Muscle layer of colon (tissue), 2 donors: Measurements from ENCODE around the gene CASK.

Experiments used
- H3K27ac ChIP-seq: one replicate; pipeline ENCODE4 v1.7.0; 2013; ENCODE audit warnings: low read depth, mild to moderate bottlenecking, low read length, moderate library complexity
- H3K27me3 ChIP-seq, 2 donors: one replicate each; pipeline ENCODE4 v1.7.0; 2013; ENCODE audit warnings: low read length in 2 of 2, mild to moderate bottlenecking in 2 of 2; ENCODE audit not compliant: insufficient read depth in 2 of 2, control insufficient read depth in 1 of 2
- H3K36me3 ChIP-seq: one replicate; pipeline ENCODE4 v1.7.0; 2013; ENCODE audit warnings: mild to moderate bottlenecking, low read length; ENCODE audit not compliant: insufficient read depth
- H3K4me1 ChIP-seq: one replicate; pipeline ENCODE4 v1.7.0; 2013; ENCODE audit warnings: mild to moderate bottlenecking, low read length; ENCODE audit not compliant: insufficient read depth
- H3K4me3 ChIP-seq, 2 donors: one replicate each; pipeline ENCODE4 v1.7.0; 2013; ENCODE audit warnings: low read length in 2 of 2, low read depth in 1 of 2, mild to moderate bottlenecking in 1 of 2, moderate library complexity in 1 of 2
- H3K9ac ChIP-seq: one replicate; pipeline ENCODE4 v1.7.0; 2013; ENCODE audit warnings: low read length
- H3K9me3 ChIP-seq: one replicate; pipeline ENCODE4 v1.7.0; 2013; ENCODE audit warnings: mild to moderate bottlenecking, low read length
- donor health status: abdominal sarcoma.
- donor health status: Adenocarcinoma of cecum.

CASK gene

GRCh38 chrX:41923211-41923977, at the start of gene CASK:
CASK (minus strand) TSS chrX:41923554; CDS start chrX:41922988, 566 bp downstream.
- Histone ChIP-seq H3K9ac (peak within 1 kb of the TSS; percentile 44), H3K36me3 (no peaks in the 10 kb centered on the region), H3K27ac (peak within 1 kb of the TSS; percentile 86), H3K27me3 (peaks cover 0 to 8% of the 10 kb centered on the region in 2 donors), H3K4me3 (peak within 1 kb of the TSS; percentile 62 to 64), H3K4me1 (no peaks in the 10 kb centered on the region), H3K9me3 (no peaks in the 10 kb centered on the region)

GRCh38 chrX:41971346-41971745, 48.0 kb upstream of the CASK start:
- Histone ChIP-seq H3K4me1 (no peaks in the 10 kb centered on the region), H3K9ac (no peak overlapping the region), H3K27ac (no peak overlapping the region), H3K4me3 (no peak overlapping the region), H3K27me3 (no peaks in the 10 kb centered on the region), H3K36me3 (no peaks in the 10 kb centered on the region), H3K9me3 (no peaks in the 10 kb centered on the region)

DNA sequence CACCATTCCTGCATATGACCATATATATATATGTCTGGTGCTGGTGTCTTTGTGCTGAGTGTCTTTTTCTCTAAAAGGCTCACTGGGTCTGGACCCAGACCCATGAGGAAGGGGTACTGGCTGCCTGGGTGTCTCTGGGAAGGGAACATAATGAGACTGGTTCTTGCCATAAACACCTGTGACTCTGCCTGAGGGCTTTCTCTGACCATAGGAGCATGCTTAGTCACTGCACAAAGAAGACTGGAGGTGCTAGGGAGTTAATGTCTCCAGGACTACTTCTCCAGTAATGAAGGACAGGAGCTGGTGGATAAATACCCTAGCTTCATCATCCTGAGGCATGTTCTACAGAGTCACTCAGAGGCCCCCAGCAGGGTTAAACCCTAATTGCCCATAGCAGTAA, 47.1 kb upstream of the CASK start:
- Histone ChIP-seq H3K9me3 (no peaks in the 10 kb centered on the region), H3K27ac (no peak overlapping the region), H3K4me3 (no peak overlapping the region), H3K4me1 (no peaks in the 10 kb centered on the region), H3K27me3 (no peaks in the 10 kb centered on the region), H3K9ac (no peak overlapping the region), H3K36me3 (no peaks in the 10 kb centered on the region)

GRCh38 chrX:41963348-41963747, 40.0 kb upstream of the CASK start:
- H3K27me3 ChIP-seq, result peaks cover 0 to 4% of the 10 kb centered on the region in 2 donors
- H3K27ac ChIP-seq, result no peak overlapping the region
- H3K36me3 ChIP-seq, result no peaks in the 10 kb centered on the region
- no peak overlapping the region for H3K4me3 ChIP-seq
- no peaks in the 10 kb centered on the region for H3K4me1 ChIP-seq
- H3K9ac ChIP-seq, result no peak overlapping the region
- no peaks in the 10 kb centered on the region for H3K9me3 ChIP-seq

DNA sequence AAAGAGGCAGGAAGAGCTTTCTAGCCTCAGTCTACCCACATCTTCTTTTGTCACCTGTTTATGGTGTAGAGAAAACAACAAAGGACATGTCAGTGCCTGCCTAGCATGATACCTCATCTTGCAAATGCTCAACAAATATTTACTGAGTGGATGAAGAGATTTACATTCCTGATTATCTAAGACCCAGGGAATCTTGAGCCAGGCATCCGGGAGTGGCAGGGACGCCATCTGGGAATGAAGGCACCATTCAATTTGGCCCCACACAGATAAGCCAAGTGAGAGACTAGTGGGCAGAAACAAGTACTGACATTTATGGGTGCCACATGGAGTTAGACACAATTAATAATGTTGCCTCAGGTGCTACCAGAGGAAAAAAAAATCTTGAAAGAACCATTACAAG, 36.8 kb upstream of the CASK start:
- Histone ChIP-seq H3K4me1 (no peaks in the 10 kb centered on the region), H3K27me3 (peaks cover 0 to 4% of the 10 kb centered on the region in 2 donors), H3K4me3 (no peak overlapping the region), H3K9me3 (no peaks in the 10 kb centered on the region), H3K27ac (no peak overlapping the region), H3K36me3 (no peaks in the 10 kb centered on the region), H3K9ac (no peak overlapping the region)

DNA sequence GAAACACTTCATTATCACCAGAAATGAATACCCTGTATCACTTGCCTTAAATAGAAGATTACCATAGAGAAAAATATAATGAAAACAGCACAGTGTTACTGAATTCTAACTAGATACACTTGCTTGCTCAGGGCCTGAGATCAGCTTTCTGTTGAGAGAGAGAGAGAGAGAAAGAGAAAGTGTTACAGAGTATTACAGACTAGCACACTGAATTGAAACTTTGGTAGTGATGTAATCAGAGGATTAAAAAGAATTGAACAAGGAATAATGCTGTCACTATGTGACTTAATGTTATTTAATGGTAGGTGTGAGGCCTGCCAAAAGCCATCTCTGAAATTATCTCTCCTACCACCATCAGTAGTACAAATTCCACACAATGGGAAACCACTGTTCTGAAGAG, 35.5 kb upstream of the CASK start:
- H3K9me3 ChIP-seq, result no peaks in the 10 kb centered on the region
- H3K4me3 ChIP-seq, result no peak overlapping the region
- H3K36me3 ChIP-seq, result no peaks in the 10 kb centered on the region
- no peak overlapping the region for H3K9ac ChIP-seq
- peaks cover 0 to 4% of the 10 kb centered on the region in 2 donors for H3K27me3 ChIP-seq
- no peak overlapping the region for H3K27ac ChIP-seq
- no peaks in the 10 kb centered on the region for H3K4me1 ChIP-seq

- H3K36me3 ChIP-seq, result no peaks in the 10 kb centered on the region
- no peak overlapping the region for H3K4me3 ChIP-seq
- no peak overlapping the region for H3K27ac ChIP-seq
- H3K4me1 ChIP-seq, result no peaks in the 10 kb centered on the region
- no peak overlapping the region for H3K9ac ChIP-seq
- H3K9me3 ChIP-seq, result no peaks in the 10 kb centered on the region
- no peaks in the 10 kb centered on the region for H3K27me3 ChIP-seq
Measured at GRCh38 chrX:41956027-41956426, 32.7 kb upstream of the CASK start.

DNA sequence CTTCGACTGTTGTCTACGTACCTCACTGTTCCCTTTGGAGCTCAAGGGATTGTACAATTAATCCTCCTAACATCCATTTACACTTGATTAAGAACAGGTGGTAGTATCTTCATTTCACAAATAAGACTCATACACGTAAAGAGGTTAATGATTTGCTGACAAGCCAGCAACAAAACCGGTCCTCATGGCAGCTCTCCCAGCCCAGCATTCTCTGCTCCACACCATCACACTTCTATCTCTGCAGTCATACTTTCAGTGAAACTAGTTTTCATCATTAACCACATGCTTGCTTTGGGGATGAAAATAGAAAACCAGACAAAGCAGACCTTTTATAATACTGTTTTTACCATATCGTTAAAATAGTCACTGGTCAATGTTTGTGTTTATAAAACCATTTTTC, 28.7 kb upstream of the CASK start:
- Histone ChIP-seq H3K36me3 (no peaks in the 10 kb centered on the region), H3K4me3 (no peak overlapping the region), H3K9me3 (no peaks in the 10 kb centered on the region), H3K27me3 (no peaks in the 10 kb centered on the region), H3K27ac (no peak overlapping the region), H3K9ac (no peak overlapping the region), H3K4me1 (no peaks in the 10 kb centered on the region)

DNA sequence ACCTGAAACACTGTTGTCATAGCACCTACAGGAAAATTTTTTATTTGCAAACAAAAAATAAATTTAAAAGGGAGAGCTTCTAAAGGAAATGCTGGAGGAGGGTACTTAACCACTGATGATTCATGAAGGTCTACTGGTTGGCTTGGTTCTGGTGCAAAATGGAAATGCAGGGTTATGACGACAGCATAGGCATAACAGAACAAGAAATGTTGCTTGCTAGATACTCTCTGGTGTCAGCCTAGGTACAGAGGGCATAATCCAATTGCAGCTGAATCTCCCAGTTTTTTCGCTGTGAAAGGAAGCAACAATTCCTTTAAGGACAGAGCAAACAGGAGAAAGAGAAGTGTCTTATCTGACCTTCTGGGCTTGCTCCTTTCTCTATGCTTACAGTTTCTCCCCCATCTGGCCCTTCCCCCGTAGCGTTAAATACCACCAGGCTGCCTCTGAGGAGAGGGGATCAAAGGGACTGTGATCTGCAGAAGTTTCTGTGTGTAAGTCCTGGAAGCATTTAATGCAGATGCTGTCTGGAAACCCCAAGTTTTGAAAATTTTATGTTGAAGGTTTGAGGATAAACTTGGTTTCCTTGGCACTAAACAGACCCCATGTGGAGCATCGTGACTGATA, 23.7 kb upstream of the CASK start:
- no peak overlapping the region for H3K27ac ChIP-seq
- H3K4me3 ChIP-seq, result no peak overlapping the region
- no peaks in the 10 kb centered on the region for H3K36me3 ChIP-seq
- no peaks in the 10 kb centered on the region for H3K27me3 ChIP-seq
- H3K4me1 ChIP-seq, result no peaks in the 10 kb centered on the region
- no peak overlapping the region for H3K9ac ChIP-seq
- H3K9me3 ChIP-seq, result no peaks in the 10 kb centered on the region

DNA sequence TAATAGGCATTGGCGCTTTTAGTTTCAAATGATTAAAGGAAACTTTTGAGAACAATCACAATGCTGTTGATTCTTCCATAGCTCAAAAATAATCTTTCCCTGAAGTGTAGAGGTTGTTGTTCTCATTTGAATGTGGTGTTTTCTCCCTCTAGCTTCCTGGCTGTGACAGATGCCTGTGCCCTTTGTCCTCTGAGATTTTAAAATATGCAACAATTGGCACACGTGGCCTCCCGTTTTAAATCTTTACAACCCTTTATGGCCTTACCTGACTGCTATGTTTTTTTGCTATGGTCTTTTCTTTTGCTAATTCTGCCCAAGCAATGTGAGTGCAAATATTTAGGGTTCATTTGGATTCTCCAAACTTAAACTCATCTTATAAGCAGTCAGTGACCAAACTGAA, 22.9 kb upstream of the CASK start:
- Histone ChIP-seq H3K36me3 (no peaks in the 10 kb centered on the region), H3K27me3 (no peaks in the 10 kb centered on the region), H3K4me1 (no peaks in the 10 kb centered on the region), H3K4me3 (no peak overlapping the region), H3K27ac (no peak overlapping the region), H3K9ac (no peak overlapping the region), H3K9me3 (no peaks in the 10 kb centered on the region)

DNA sequence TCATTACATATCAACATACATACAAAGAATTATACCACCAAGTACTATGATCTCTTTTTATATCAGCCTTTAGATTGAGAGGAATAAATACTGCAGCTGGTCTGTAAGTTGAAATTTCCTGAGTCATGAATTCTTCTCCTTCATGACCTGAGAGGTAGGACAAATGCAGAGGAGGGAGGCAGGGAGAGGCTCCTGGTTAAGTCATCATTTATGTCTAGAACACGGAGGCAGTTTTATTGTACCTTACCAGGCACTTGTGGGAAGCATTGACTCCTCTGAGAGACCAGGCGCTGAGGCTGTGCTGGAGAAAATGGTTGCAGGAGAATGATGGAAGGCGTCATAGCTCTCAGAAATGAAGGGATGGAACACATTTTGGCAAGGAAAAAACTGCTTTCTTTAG, 12.5 kb upstream of the CASK start:
- Histone ChIP-seq H3K9me3 (no peaks in the 10 kb centered on the region), H3K4me3 (no peak overlapping the region), H3K36me3 (no peaks in the 10 kb centered on the region), H3K27me3 (peaks cover 0 to 3% of the 10 kb centered on the region in 2 donors), H3K9ac (no peak overlapping the region), H3K27ac (no peak overlapping the region), H3K4me1 (no peaks in the 10 kb centered on the region)

DNA sequence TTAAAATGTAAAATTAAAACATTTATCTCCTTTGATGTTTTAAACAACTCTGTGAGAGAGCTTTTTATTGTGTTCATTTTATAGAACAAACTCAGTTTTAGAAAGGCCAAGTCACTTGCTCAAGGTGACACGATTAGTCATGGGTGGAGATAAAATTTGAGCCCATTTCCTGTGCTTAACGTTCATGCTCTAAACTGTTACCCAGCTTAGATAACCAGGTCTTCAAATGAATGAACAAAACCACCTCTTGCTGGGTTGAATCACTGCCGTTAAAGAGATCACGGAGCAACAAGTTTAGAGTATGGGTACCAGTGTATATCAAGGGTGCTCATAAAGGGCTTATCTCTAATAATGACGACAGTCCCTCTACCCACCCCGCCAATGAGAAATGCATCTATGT, 10.2 kb upstream of the CASK start:
- H3K9me3 ChIP-seq, result no peaks in the 10 kb centered on the region
- H3K4me3 ChIP-seq, result no peak overlapping the region
- H3K36me3 ChIP-seq, result no peaks in the 10 kb centered on the region
- no peaks in the 10 kb centered on the region for H3K4me1 ChIP-seq
- H3K9ac ChIP-seq, result no peak overlapping the region
- peaks cover 0 to 3% of the 10 kb centered on the region in 2 donors for H3K27me3 ChIP-seq
- no peak overlapping the region for H3K27ac ChIP-seq
